GM23338 (cell line): Measurements from ENCODE around the gene GPC6. TPM values are rescaled to one million over a fixed set of nuclear protein-coding genes. Genes with fewer than 3 reads are reported as not detected.

Source experiments
- ATAC-seq: fragments of 200-7000 bp; cut with Tn5 transposase; 3 replicates; pipeline ENCODE4 v1.9.1; 2020
- DNase-seq: peaks from one replicate; pipeline ENCODE4 v3.0.0-alpha.2; 2015; ENCODE audit warnings: low spot score
- H2AFZ ChIP-seq: fragments of 200-600 bp; sonication (generic); 2 replicates; pipeline ENCODE4 v1.8.0; 2016; ENCODE audit warnings: antibody characterized with exemption, mild to moderate bottlenecking, moderate library complexity
- H3F3A ChIP-seq: fragments of 200-600 bp; sonication (generic); replicated peaks from 2 replicates; pipeline ENCODE4 v1.8.0; 2017; ENCODE audit warnings: antibody characterized with exemption, mixed run types, low read depth
- H3K27ac ChIP-seq: fragments of 200-600 bp; sonication (generic); 2 replicates; pipeline ENCODE4 v1.6.1; 2016; ENCODE audit warnings: low read depth
- H3K27me3 ChIP-seq: fragments of 200-600 bp; sonication (generic); 2 replicates; pipeline ENCODE4 v1.8.0; 2016; ENCODE audit warnings: mild to moderate bottlenecking, mixed run types, moderate library complexity; ENCODE audit not compliant: insufficient read depth
- H3K36me3 ChIP-seq: fragments of 200-600 bp; sonication (generic); 2 replicates; pipeline ENCODE4 v1.8.0; 2016; ENCODE audit warnings: mild to moderate bottlenecking; ENCODE audit not compliant: insufficient read depth
- H3K4me1 ChIP-seq: fragments of 200-600 bp; sonication (generic); 2 replicates; pipeline ENCODE4 v1.8.0; 2016; ENCODE audit warnings: mild to moderate bottlenecking, moderate library complexity; ENCODE audit not compliant: insufficient read depth
- H3K4me2 ChIP-seq: fragments of 200-600 bp; sonication (generic); 2 replicates; pipeline ENCODE4 v1.7.1; 2017; ENCODE audit warnings: mixed run types
- H3K4me3 ChIP-seq: fragments of 200-600 bp; sonication (generic); 2 replicates; pipeline ENCODE4 v1.6.1; 2016; ENCODE audit warnings: mixed run types
- H3K79me2 ChIP-seq: fragments of 200-600 bp; sonication (generic); replicated peaks from 2 replicates; pipeline ENCODE4 v1.8.0; 2017; ENCODE audit warnings: mild to moderate bottlenecking; ENCODE audit not compliant: insufficient read depth
- H3K9me2 ChIP-seq: fragments of 200-600 bp; sonication (generic); 2 replicates; pipeline ENCODE4 v1.8.0; 2017; ENCODE audit not compliant: insufficient read depth
- H4K20me1 ChIP-seq: fragments of 200-600 bp; sonication (generic); replicated peaks from 2 replicates; pipeline ENCODE4 v1.8.0; 2017; ENCODE audit warnings: mild to moderate bottlenecking; ENCODE audit not compliant: insufficient read depth
- H3K27ac Mint-ChIP-seq: 2 replicates; pipeline ENCODE4 v1.8.0; 2020; ENCODE audit warnings: inconsistent platforms, mild to moderate bottlenecking, moderate library complexity, mixed read lengths
- H3K27me3 Mint-ChIP-seq: 3 replicates; pipeline ENCODE4 v1.8.0; 2022; ENCODE audit warnings: low read depth, mild to moderate bottlenecking, moderate library complexity, mixed read lengths, inconsistent platforms; ENCODE audit not compliant: insufficient read depth, poor library complexity
- H3K36me3 Mint-ChIP-seq: 3 replicates; pipeline ENCODE4 v1.8.0; 2021; ENCODE audit warnings: low read depth, mild to moderate bottlenecking, inconsistent platforms, moderate library complexity, mixed read lengths
- H3K4me1 Mint-ChIP-seq: 3 replicates; pipeline ENCODE4 v1.8.0; 2020; ENCODE audit warnings: mild to moderate bottlenecking, inconsistent platforms, mixed read lengths
- H3K4me3 Mint-ChIP-seq: 3 replicates; pipeline ENCODE4 v1.8.0; 2021; ENCODE audit warnings: moderate library complexity, mild to moderate bottlenecking, inconsistent platforms, mixed read lengths
- H3K9me3 Mint-ChIP-seq: 3 replicates; pipeline ENCODE4 v1.8.0; 2020; ENCODE audit warnings: moderate library complexity, mild to moderate bottlenecking, inconsistent platforms, mixed read lengths
- EZH2 ChIP-seq: fragments of 200-600 bp; sonication (generic); IDR thresholded peaks from one replicate; pipeline ENCODE4 v1.8.0; 2017; ENCODE audit warnings: antibody characterized with exemption, mild to moderate bottlenecking, low read depth; ENCODE audit not compliant: unreplicated experiment
- JUNB ChIP-seq: IDR thresholded peaks from one replicate; pipeline ENCODE4 v1.6.1; 2016; ENCODE audit warnings: antibody characterized with exemption; ENCODE audit not compliant: unreplicated experiment
- NANOG ChIP-seq: IDR thresholded peaks from 2 replicates; pipeline ENCODE4 v1.6.1; 2016; ENCODE audit warnings: antibody characterized with exemption, borderline replicate concordance
- POLR2AphosphoS5 ChIP-seq: IDR thresholded peaks from 2 replicates; pipeline ENCODE4 v1.6.1; 2016; ENCODE audit warnings: antibody characterized with exemption, low read depth
- polyA plus RNA-seq: library from polyadenylated mRNA; unstranded; fragments of >200 nt; fragmentation: Nextera tagmentation; extraction: Ambion mirVana; gene quantifications from 2 replicates; pipeline ENCODE4 v1.2.1, GENCODE V29; 2016
- total RNA-seq: library from RNA; depleted of rRNA; stranded (reverse); fragments of >200 nt; shearing (Covaris generic); gene quantifications from 2 replicates; pipeline ENCODE4 v1.2.3, GENCODE V29; 2014
- TF ChIP-seq, protein P1 (sequence below): fragments of 250-450 bp; sonication (Bioruptor Pico); IDR thresholded peaks from 2 replicates; pipeline ENCODE4 v1.5.0; 2020; ENCODE audit warnings: mild to moderate bottlenecking, moderate library complexity
- TF ChIP-seq, protein P2 (sequence below): IDR thresholded peaks from one replicate; pipeline ENCODE4 v1.6.1; 2018; ENCODE audit warnings: antibody characterized with exemption; ENCODE audit not compliant: unreplicated experiment

The GPC6 gene
- total and polyA plus RNA-seq, 2 experiments from 2014 or later, result 6.4 to 28.6 TPM

DNA sequence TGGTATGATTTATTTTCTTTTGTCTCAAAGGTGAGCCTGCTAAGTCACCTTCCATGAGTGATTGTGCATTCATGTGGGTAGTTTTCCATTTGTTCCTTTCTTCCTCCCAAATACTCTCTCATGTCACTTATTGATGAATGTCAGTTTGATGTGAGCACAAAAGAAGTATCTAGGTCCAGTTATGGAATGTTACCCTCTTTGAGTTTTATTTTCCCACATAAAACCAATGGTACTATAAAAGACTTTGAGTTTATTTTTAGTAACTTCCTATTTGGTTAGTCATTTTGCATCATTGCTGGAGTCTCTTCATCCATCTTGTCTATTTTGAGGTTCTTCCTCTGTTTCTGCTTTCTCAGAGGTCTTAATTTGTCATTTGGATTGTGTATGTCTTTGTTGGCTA is 321.3 kb downstream of the GPC6 start:
- Mint-ChIP-seq H3K4me1 (peaks cover 36% of the 10 kb centered on the region), H3K36me3 (peaks cover 2% of the 10 kb centered on the region; the same call in 2 of the 3 replicates), H3K27ac (no peak overlapping the region), H3K4me3 (no peak overlapping the region), H3K9me3 (peaks cover 1% of the 10 kb centered on the region; the same call in 1 of the 3 replicates), H3K27me3 (no peaks in the 10 kb centered on the region)
- no peaks in the 10 kb centered on the region for H3K9me2 ChIP-seq
- H3K4me2 ChIP-seq, result no peak overlapping the region
- H3K36me3 ChIP-seq, result no peaks in the 10 kb centered on the region
- no peak overlapping the region for H3K27ac ChIP-seq
- DNase-seq (no peak), ATAC-seq (no peak)
- no peaks in the 10 kb centered on the region for H4K20me1 ChIP-seq
- no peak overlapping the region for H3K4me3 ChIP-seq
- peaks cover 18% of the 10 kb centered on the region for H3K4me1 ChIP-seq
- peaks cover 5% of the 10 kb centered on the region; the same call in 1 of the 2 replicates for H3K79me2 ChIP-seq
- TF ChIP-seq EZH2, result no peak
- TF ChIP-seq NANOG, result no peak
- TF ChIP-seq, protein P1, sequence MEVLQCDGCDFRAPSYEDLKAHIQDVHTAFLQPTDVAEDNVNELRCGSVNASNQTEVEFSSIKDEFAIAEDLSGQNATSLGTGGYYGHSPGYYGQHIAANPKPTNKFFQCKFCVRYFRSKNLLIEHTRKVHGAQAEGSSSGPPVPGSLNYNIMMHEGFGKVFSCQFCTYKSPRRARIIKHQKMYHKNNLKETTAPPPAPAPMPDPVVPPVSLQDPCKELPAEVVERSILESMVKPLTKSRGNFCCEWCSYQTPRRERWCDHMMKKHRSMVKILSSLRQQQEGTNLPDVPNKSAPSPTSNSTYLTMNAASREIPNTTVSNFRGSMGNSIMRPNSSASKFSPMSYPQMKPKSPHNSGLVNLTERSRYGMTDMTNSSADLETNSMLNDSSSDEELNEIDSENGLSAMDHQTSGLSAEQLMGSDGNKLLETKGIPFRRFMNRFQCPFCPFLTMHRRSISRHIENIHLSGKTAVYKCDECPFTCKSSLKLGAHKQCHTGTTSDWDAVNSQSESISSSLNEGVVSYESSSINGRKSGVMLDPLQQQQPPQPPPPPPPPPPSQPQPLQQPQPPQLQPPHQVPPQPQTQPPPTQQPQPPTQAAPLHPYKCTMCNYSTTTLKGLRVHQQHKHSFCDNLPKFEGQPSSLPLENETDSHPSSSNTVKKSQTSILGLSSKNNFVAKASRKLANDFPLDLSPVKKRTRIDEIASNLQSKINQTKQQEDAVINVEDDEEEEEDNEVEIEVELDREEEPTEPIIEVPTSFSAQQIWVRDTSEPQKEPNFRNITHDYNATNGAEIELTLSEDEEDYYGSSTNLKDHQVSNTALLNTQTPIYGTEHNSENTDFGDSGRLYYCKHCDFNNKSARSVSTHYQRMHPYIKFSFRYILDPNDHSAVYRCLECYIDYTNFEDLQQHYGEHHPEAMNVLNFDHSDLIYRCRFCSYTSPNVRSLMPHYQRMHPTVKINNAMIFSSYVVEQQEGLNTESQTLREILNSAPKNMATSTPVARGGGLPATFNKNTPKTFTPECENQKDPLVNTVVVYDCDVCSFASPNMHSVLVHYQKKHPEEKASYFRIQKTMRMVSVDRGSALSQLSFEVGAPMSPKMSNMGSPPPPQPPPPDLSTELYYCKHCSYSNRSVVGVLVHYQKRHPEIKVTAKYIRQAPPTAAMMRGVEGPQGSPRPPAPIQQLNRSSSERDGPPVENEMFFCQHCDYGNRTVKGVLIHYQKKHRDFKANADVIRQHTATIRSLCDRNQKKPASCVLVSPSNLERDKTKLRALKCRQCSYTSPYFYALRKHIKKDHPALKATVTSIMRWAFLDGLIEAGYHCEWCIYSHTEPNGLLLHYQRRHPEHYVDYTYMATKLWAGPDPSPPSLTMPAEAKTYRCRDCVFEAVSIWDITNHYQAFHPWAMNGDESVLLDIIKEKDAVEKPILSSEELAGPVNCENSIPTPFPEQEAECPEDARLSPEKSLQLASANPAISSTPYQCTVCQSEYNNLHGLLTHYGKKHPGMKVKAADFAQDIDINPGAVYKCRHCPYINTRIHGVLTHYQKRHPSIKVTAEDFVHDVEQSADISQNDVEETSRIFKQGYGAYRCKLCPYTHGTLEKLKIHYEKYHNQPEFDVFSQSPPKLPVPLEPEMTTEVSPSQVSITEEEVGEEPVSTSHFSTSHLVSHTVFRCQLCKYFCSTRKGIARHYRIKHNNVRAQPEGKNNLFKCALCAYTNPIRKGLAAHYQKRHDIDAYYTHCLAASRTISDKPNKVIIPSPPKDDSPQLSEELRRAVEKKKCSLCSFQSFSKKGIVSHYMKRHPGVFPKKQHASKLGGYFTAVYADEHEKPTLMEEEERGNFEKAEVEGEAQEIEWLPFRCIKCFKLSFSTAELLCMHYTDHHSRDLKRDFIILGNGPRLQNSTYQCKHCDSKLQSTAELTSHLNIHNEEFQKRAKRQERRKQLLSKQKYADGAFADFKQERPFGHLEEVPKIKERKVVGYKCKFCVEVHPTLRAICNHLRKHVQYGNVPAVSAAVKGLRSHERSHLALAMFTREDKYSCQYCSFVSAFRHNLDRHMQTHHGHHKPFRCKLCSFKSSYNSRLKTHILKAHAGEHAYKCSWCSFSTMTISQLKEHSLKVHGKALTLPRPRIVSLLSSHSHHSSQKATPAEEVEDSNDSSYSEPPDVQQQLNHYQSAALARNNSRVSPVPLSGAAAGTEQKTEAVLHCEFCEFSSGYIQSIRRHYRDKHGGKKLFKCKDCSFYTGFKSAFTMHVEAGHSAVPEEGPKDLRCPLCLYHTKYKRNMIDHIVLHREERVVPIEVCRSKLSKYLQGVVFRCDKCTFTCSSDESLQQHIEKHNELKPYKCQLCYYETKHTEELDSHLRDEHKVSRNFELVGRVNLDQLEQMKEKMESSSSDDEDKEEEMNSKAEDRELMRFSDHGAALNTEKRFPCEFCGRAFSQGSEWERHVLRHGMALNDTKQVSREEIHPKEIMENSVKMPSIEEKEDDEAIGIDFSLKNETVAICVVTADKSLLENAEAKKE (CRISPR knock-in tag), result no peak
- TF ChIP-seq POLR2AphosphoS5, result no peak
- H3F3A ChIP-seq, result no peaks in the 10 kb centered on the region
- no peaks in the 10 kb centered on the region for H3K27me3 ChIP-seq
- no peak overlapping the region for H2AFZ ChIP-seq

DNA sequence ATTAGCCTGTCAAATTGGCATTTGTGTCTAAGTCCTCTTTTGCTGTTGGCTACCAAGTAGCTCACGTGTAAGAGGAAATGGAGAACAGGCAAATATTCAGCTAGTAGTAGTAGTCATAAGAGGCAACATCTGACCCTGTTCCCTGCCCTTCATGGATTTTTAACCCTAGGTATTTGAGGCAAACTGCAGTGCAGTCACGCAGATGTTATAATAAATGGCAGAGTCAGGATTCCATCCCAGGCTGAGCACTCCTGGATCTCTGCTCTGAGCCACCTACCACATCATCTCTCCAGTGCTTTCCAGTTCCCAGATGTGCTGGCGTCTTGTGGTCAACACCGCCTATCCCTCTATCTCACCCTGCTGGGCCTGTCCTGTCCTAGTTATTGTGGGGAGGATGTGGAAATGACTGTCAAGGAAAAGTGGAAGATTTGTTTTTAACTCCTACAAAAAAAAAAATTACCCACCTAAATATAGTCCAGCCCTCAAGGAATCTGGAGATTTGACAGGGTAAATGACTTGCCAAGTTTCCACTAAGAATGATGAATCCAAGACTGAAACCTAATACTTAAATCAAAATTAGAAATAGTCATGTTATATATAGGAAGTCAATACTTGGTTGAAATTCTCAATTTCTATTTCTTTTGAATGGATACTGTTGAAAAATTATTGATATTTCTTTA is 322.9 kb downstream of the GPC6 start:
- Histone ChIP-seq H3K79me2 (no peaks in the 10 kb centered on the region), H3K4me3 (no peak overlapping the region), H3K27me3 (no peaks in the 10 kb centered on the region), H3K27ac (0 out of 2 replicates have a peak overlapping the region, but pooled peaks have one; percentile 29), H3K9me2 (no peaks in the 10 kb centered on the region), H3K4me2 (no peak overlapping the region), H4K20me1 (no peaks in the 10 kb centered on the region), H3K4me1 (peaks cover 25% of the 10 kb centered on the region), H3K36me3 (no peaks in the 10 kb centered on the region), H2AFZ (no peak overlapping the region), H3F3A (no peaks in the 10 kb centered on the region)
- no peak for ATAC-seq
- DNase-seq, result no peak
- no peaks in the 10 kb centered on the region for H3K9me3 Mint-ChIP-seq
- H3K4me1 Mint-ChIP-seq, result peaks cover 43% of the 10 kb centered on the region
- no peak overlapping the region for H3K4me3 Mint-ChIP-seq
- H3K27me3 Mint-ChIP-seq, result peaks cover 5% of the 10 kb centered on the region
- no peaks in the 10 kb centered on the region for H3K36me3 Mint-ChIP-seq
- peak overlapping the region; percentile 2; the same call in 1 of the 2 replicates for H3K27ac Mint-ChIP-seq
- TF ChIP-seq, protein P2, sequence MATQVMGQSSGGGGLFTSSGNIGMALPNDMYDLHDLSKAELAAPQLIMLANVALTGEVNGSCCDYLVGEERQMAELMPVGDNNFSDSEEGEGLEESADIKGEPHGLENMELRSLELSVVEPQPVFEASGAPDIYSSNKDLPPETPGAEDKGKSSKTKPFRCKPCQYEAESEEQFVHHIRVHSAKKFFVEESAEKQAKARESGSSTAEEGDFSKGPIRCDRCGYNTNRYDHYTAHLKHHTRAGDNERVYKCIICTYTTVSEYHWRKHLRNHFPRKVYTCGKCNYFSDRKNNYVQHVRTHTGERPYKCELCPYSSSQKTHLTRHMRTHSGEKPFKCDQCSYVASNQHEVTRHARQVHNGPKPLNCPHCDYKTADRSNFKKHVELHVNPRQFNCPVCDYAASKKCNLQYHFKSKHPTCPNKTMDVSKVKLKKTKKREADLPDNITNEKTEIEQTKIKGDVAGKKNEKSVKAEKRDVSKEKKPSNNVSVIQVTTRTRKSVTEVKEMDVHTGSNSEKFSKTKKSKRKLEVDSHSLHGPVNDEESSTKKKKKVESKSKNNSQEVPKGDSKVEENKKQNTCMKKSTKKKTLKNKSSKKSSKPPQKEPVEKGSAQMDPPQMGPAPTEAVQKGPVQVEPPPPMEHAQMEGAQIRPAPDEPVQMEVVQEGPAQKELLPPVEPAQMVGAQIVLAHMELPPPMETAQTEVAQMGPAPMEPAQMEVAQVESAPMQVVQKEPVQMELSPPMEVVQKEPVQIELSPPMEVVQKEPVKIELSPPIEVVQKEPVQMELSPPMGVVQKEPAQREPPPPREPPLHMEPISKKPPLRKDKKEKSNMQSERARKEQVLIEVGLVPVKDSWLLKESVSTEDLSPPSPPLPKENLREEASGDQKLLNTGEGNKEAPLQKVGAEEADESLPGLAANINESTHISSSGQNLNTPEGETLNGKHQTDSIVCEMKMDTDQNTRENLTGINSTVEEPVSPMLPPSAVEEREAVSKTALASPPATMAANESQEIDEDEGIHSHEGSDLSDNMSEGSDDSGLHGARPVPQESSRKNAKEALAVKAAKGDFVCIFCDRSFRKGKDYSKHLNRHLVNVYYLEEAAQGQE, result no peak
- TF ChIP-seq NANOG, result no peak
- TF ChIP-seq JUNB, result no peak
